Measurements from ENCODE around the gene SRP68.

The SRP68 gene

GRCh38 chr17:76019833-76020467 is 52.4 kb downstream of the SRP68 start:
- no peak for DNase-seq (ENCODE audit: extremely low read depth in 1 of 2, low read depth in 1 of 2)

- DNase-seq (ENCODE audit: extremely low read depth in 1 of 2, low read depth in 1 of 2) = no peak
Measured at GRCh38 chr17:76018801-76019200, 53.5 kb downstream of the SRP68 start.

GRCh38 chr17:76018340-76018680 is 54.0 kb downstream of the SRP68 start:
- DNase-seq (ENCODE audit: extremely low read depth in 1 of 2, low read depth in 1 of 2) = no peak

GRCh38 chr17:76017481-76018339 is 54.6 kb downstream of the SRP68 start:
- DNase-seq (ENCODE audit: extremely low read depth in 1 of 2, low read depth in 1 of 2) = no peak

GRCh38 chr17:76014925-76015261 is 57.4 kb downstream of the SRP68 start:
- DNase-seq (ENCODE audit: extremely low read depth in 1 of 2, low read depth in 1 of 2) = no peak

- DNase-seq (ENCODE audit: extremely low read depth in 1 of 2, low read depth in 1 of 2) = peak; percentile 50 to 67
Measured at GRCh38 chr17:76014100-76014924, 58.0 kb downstream of the SRP68 start.

GRCh38 chr17:76013377-76013932 is 58.9 kb downstream of the SRP68 start:
- DNase-seq (ENCODE audit: extremely low read depth in 1 of 2, low read depth in 1 of 2) = no peak

- DNase-seq (ENCODE audit: extremely low read depth in 1 of 2, low read depth in 1 of 2) = no peak
Measured at GRCh38 chr17:76011951-76012350, 60.4 kb downstream of the SRP68 start.

- DNase-seq (ENCODE audit: extremely low read depth in 1 of 2, low read depth in 1 of 2) = no peak
Measured at GRCh38 chr17:76009969-76010661, 62.2 kb downstream of the SRP68 start.

- DNase-seq (ENCODE audit: extremely low read depth in 1 of 2, low read depth in 1 of 2) = no peak
Measured at GRCh38 chr17:76009447-76009846, 62.9 kb downstream of the SRP68 start.

GRCh38 chr17:76008630-76009425 is 63.5 kb downstream of the SRP68 start:
- DNase-seq (ENCODE audit: extremely low read depth in 1 of 2, low read depth in 1 of 2) = no peak

GRCh38 chr17:76008208-76008607 is 64.1 kb downstream of the SRP68 start:
- no peak for DNase-seq (ENCODE audit: extremely low read depth in 1 of 2, low read depth in 1 of 2)

- no peak for DNase-seq (ENCODE audit: extremely low read depth in 1 of 2, low read depth in 1 of 2)
Measured at GRCh38 chr17:76007850-76008165, 64.5 kb downstream of the SRP68 start.

- no peak for DNase-seq (ENCODE audit: extremely low read depth in 1 of 2, low read depth in 1 of 2)
Measured at GRCh38 chr17:76007131-76007849, 65.0 kb downstream of the SRP68 start.

GRCh38 chr17:76005263-76006149 is 66.8 kb downstream of the SRP68 start:
- DNase-seq (ENCODE audit: extremely low read depth in 1 of 2, low read depth in 1 of 2) = peak; percentile 44 to 79

GRCh38 chr17:76004750-76005262 is 67.5 kb downstream of the SRP68 start:
- DNase-seq (ENCODE audit: extremely low read depth in 1 of 2, low read depth in 1 of 2) = no peak

- no peak for DNase-seq (ENCODE audit: extremely low read depth in 1 of 2, low read depth in 1 of 2)
Measured at GRCh38 chr17:76003915-76004314, 68.4 kb downstream of the SRP68 start.

GRCh38 chr17:76002100-76002499 is 70.2 kb downstream of the SRP68 start:
- no peak for DNase-seq (ENCODE audit: extremely low read depth in 1 of 2, low read depth in 1 of 2)
